GM23338 (cell line): Measurements from ENCODE around the gene ZNF774. TPM values are rescaled to one million over a fixed set of nuclear protein-coding genes. Genes with fewer than 3 reads are reported as not detected.

Experiments
- ATAC-seq: fragments of 200-7000 bp; cut with Tn5 transposase; 3 replicates; pipeline ENCODE4 v1.9.1; 2020
- DNase-seq: peaks from one replicate; pipeline ENCODE4 v3.0.0-alpha.2; 2015; ENCODE audit warnings: low spot score
- H2AFZ ChIP-seq: fragments of 200-600 bp; sonication (generic); 2 replicates; pipeline ENCODE4 v1.8.0; 2016; ENCODE audit warnings: antibody characterized with exemption, mild to moderate bottlenecking, moderate library complexity
- H3F3A ChIP-seq: fragments of 200-600 bp; sonication (generic); replicated peaks from 2 replicates; pipeline ENCODE4 v1.8.0; 2017; ENCODE audit warnings: antibody characterized with exemption, mixed run types, low read depth
- H3K27ac ChIP-seq: fragments of 200-600 bp; sonication (generic); 2 replicates; pipeline ENCODE4 v1.6.1; 2016; ENCODE audit warnings: low read depth
- H3K27me3 ChIP-seq: fragments of 200-600 bp; sonication (generic); 2 replicates; pipeline ENCODE4 v1.8.0; 2016; ENCODE audit warnings: mild to moderate bottlenecking, mixed run types, moderate library complexity; ENCODE audit not compliant: insufficient read depth
- H3K36me3 ChIP-seq: fragments of 200-600 bp; sonication (generic); 2 replicates; pipeline ENCODE4 v1.8.0; 2016; ENCODE audit warnings: mild to moderate bottlenecking; ENCODE audit not compliant: insufficient read depth
- H3K4me1 ChIP-seq: fragments of 200-600 bp; sonication (generic); 2 replicates; pipeline ENCODE4 v1.8.0; 2016; ENCODE audit warnings: mild to moderate bottlenecking, moderate library complexity; ENCODE audit not compliant: insufficient read depth
- H3K4me2 ChIP-seq: fragments of 200-600 bp; sonication (generic); 2 replicates; pipeline ENCODE4 v1.7.1; 2017; ENCODE audit warnings: mixed run types
- H3K4me3 ChIP-seq: fragments of 200-600 bp; sonication (generic); 2 replicates; pipeline ENCODE4 v1.6.1; 2016; ENCODE audit warnings: mixed run types
- H3K79me2 ChIP-seq: fragments of 200-600 bp; sonication (generic); replicated peaks from 2 replicates; pipeline ENCODE4 v1.8.0; 2017; ENCODE audit warnings: mild to moderate bottlenecking; ENCODE audit not compliant: insufficient read depth
- H3K9me2 ChIP-seq: fragments of 200-600 bp; sonication (generic); 2 replicates; pipeline ENCODE4 v1.8.0; 2017; ENCODE audit not compliant: insufficient read depth
- H4K20me1 ChIP-seq: fragments of 200-600 bp; sonication (generic); replicated peaks from 2 replicates; pipeline ENCODE4 v1.8.0; 2017; ENCODE audit warnings: mild to moderate bottlenecking; ENCODE audit not compliant: insufficient read depth
- H3K27ac Mint-ChIP-seq: 2 replicates; pipeline ENCODE4 v1.8.0; 2020; ENCODE audit warnings: inconsistent platforms, mild to moderate bottlenecking, moderate library complexity, mixed read lengths
- H3K27me3 Mint-ChIP-seq: 3 replicates; pipeline ENCODE4 v1.8.0; 2022; ENCODE audit warnings: low read depth, mild to moderate bottlenecking, moderate library complexity, mixed read lengths, inconsistent platforms; ENCODE audit not compliant: insufficient read depth, poor library complexity
- H3K36me3 Mint-ChIP-seq: 3 replicates; pipeline ENCODE4 v1.8.0; 2021; ENCODE audit warnings: low read depth, mild to moderate bottlenecking, inconsistent platforms, moderate library complexity, mixed read lengths
- H3K4me1 Mint-ChIP-seq: 3 replicates; pipeline ENCODE4 v1.8.0; 2020; ENCODE audit warnings: mild to moderate bottlenecking, inconsistent platforms, mixed read lengths
- H3K4me3 Mint-ChIP-seq: 3 replicates; pipeline ENCODE4 v1.8.0; 2021; ENCODE audit warnings: moderate library complexity, mild to moderate bottlenecking, inconsistent platforms, mixed read lengths
- H3K9me3 Mint-ChIP-seq: 3 replicates; pipeline ENCODE4 v1.8.0; 2020; ENCODE audit warnings: moderate library complexity, mild to moderate bottlenecking, inconsistent platforms, mixed read lengths
- ETS1 ChIP-seq: IDR thresholded peaks from 2 replicates; pipeline ENCODE4 v1.6.1; 2016; ENCODE audit warnings: antibody characterized with exemption
- JUNB ChIP-seq: IDR thresholded peaks from one replicate; pipeline ENCODE4 v1.6.1; 2016; ENCODE audit warnings: antibody characterized with exemption; ENCODE audit not compliant: unreplicated experiment
- NANOG ChIP-seq: IDR thresholded peaks from 2 replicates; pipeline ENCODE4 v1.6.1; 2016; ENCODE audit warnings: antibody characterized with exemption, borderline replicate concordance
- POLR2AphosphoS5 ChIP-seq: IDR thresholded peaks from 2 replicates; pipeline ENCODE4 v1.6.1; 2016; ENCODE audit warnings: antibody characterized with exemption, low read depth
- STAT1 ChIP-seq: IDR thresholded peaks from one replicate; pipeline ENCODE4 v1.6.1; 2016; ENCODE audit warnings: antibody characterized with exemption; ENCODE audit not compliant: unreplicated experiment
- ZNF331 ChIP-seq: fragments of 250-450 bp; sonication (Bioruptor Pico); IDR thresholded peaks from 2 replicates; pipeline ENCODE4 v1.5.0; 2020; ENCODE audit warnings: low read depth, mild to moderate bottlenecking, moderate library complexity
- ZNF462 ChIP-seq: fragments of 250-450 bp; sonication (Bioruptor Pico); IDR thresholded peaks from 2 replicates; pipeline ENCODE4 v1.5.0; 2020; ENCODE audit warnings: mild to moderate bottlenecking, moderate library complexity
- polyA plus RNA-seq: library from polyadenylated mRNA; unstranded; fragments of >200 nt; fragmentation: Nextera tagmentation; extraction: Ambion mirVana; gene quantifications from 2 replicates; pipeline ENCODE4 v1.2.1, GENCODE V29; 2016
- total RNA-seq: library from RNA; depleted of rRNA; stranded (reverse); fragments of >200 nt; shearing (Covaris generic); gene quantifications from 2 replicates; pipeline ENCODE4 v1.2.3, GENCODE V29; 2014

Gene ZNF774
- total and polyA plus RNA-seq, 2 experiments from 2014 or later = 0.45 to 1.8 TPM

- Histone ChIP-seq H2AFZ (no peak overlapping the region), H3K4me2 (peak overlapping the region; percentile 97), H4K20me1 (0 out of 2 replicates have a peak, but pooled peaks cover 4% of the 10 kb centered on the region), H3K27ac (no peak overlapping the region), H3K27me3 (no peaks in the 10 kb centered on the region), H3K79me2 (peaks cover 53% of the 10 kb centered on the region), H3F3A (0 out of 2 replicates have a peak, but pooled peaks cover 4% of the 10 kb centered on the region), H3K36me3 (no peaks in the 10 kb centered on the region), H3K9me2 (no peaks in the 10 kb centered on the region), H3K4me3 (peak overlapping the region; percentile 82), H3K4me1 (peaks cover 53% of the 10 kb centered on the region)
- H3K4me1 Mint-ChIP-seq = peaks cover 53% of the 10 kb centered on the region
- peak overlapping the region; percentile 83 for H3K4me3 Mint-ChIP-seq
- no peak for ATAC-seq
- no peak overlapping the region for H3K27ac Mint-ChIP-seq
- peaks cover 14% of the 10 kb centered on the region for H3K27me3 Mint-ChIP-seq
- no peak for DNase-seq
- no peaks in the 10 kb centered on the region for H3K9me3 Mint-ChIP-seq
- no peak for TF ChIP-seq ZNF331 (CRISPR knock-in tag)
- no peak for TF ChIP-seq POLR2AphosphoS5
- TF ChIP-seq JUNB = no peak
- TF ChIP-seq NANOG = no peak
- TF ChIP-seq ZNF462 (CRISPR knock-in tag) = no peak
- no peak for TF ChIP-seq STAT1
- no peak for TF ChIP-seq ETS1
- peaks cover 12% of the 10 kb centered on the region for H3K36me3 Mint-ChIP-seq
Observed at GRCh38 chr15:90389513-90389912, 37.4 kb downstream of the ZNF774 start.
